Thyroid gland (tissue), 4 donors: ENCODE measurements around the gene KHDC1.

ENCODE experiments used
- CTCF ChIP-seq, 6 experiments: fragments of 200-600 bp in 3 of 6; fragments of 450-650 bp in 3 of 6; sonication (generic) in 3 of 6; IDR thresholded peaks; one replicate each; pipeline ENCODE4 v1.5.1; 2016 to 2019; ENCODE audit warnings: antibody characterized with exemption in 6 of 6, mild to moderate bottlenecking in 2 of 6, inconsistent platforms in 1 of 6, moderate library complexity in 1 of 6
- POLR2A ChIP-seq, 2 donors: fragments of 450-650 bp; IDR thresholded peaks; one replicate each; pipeline ENCODE4 v1.6.1; 2017; ENCODE audit warnings: antibody characterized with exemption in 2 of 2, mild to moderate bottlenecking in 2 of 2, moderate library complexity in 1 of 2

- no peak for TF ChIP-seq POLR2A (IDR thresholded peaks at IDR 0.05)
- TF ChIP-seq CTCF (IDR thresholded peaks at IDR 0.05): no peak
Measured at GRCh38 chr6:73216859-73217258, 46.1 kb downstream of the KHDC1 start.
